Loucy (cell line): ENCODE measurements around the gene TCEAL1.

ENCODE experiments used
- CTCF ChIP-seq: fragments of 200-600 bp; sonication (generic); conservative IDR thresholded peaks from 2 replicates; pipeline ENCODE4 v1.5.1; 2014; ENCODE audit warnings: mild to moderate bottlenecking, antibody characterized with exemption, low read length
- EZH2phosphoT487 ChIP-seq: fragments of 200-600 bp; IDR thresholded peaks from 2 replicates; pipeline ENCODE4 v1.6.1; 2018; ENCODE audit warnings: antibody characterized with exemption, mild to moderate bottlenecking, moderate library complexity, borderline replicate concordance

GRCh38 chrX:103635436-103635835 lies 6.7 kb downstream of the TCEAL1 start:
- no peak for TF ChIP-seq CTCF
- no peak for TF ChIP-seq EZH2phosphoT487
